HCT116 (cell line): ENCODE data around the gene PGA5. TPM values are rescaled to one million over a fixed set of nuclear protein-coding genes. Genes with fewer than 3 reads are reported as not detected.
"Not testable (repeated sequence)": the region's sequence is repeated elsewhere in the genome, so short reads cannot be mapped to it uniquely, and the experiment has no call there.

Experiments used
- ATAC-seq: fragments of 200-7000 bp; cut with Tn5 transposase; 2 replicates; pipeline ENCODE4 v1.9.1; 2020; ENCODE audit warnings: mild to moderate bottlenecking, moderate library complexity
- BruUV-seq: library from RNA; stranded (reverse); fragments of 400-500 nt; replicated peaks from 2 replicates; lab custom pipeline; 2021; lab: Mats Ljungman, UMichigan
- CTCF ChIA-PET: fragments of 300-600 bp; sonication (Branson Sonifier 250); formaldehyde crosslinking; loops from one replicate; lab custom pipeline; 2021; ENCODE audit warnings: antibody characterized with exemption; lab: Charles Lee
- POLR2A ChIA-PET: fragments of 300-600, 350-600 bp; sonication (Branson Sonifier 250); formaldehyde crosslinking; loops from one replicate; lab custom pipeline; 2021; ENCODE audit warnings: antibody characterized with exemption; lab: Charles Lee
- RAD21 ChIA-PET, 2 experiments: fragments of 300-600 bp; sonication (Branson Sonifier 250); formaldehyde crosslinking; loops; one replicate each; lab custom pipeline; 2023; ENCODE audit warnings: low total read pairs in 2 of 2; ENCODE audit not compliant: uncharacterized antibody in 2 of 2, unreplicated experiment in 2 of 2, low non-redundant PET in 1 of 2; lab: Charles Lee
- DNase-seq: peaks from one replicate; pipeline ENCODE4 v3.0.0-alpha.2; 2010; ENCODE audit warnings: low read depth, low spot score
- H2AFZ ChIP-seq: fragments of 200-600 bp; shearing (Covaris generic), sonication (generic); 2 replicates; pipeline ENCODE4 v1.6.1; 2017; ENCODE audit warnings: low read depth, mixed run types, mixed read lengths, antibody characterized with exemption, low read length; ENCODE audit not compliant: poor library complexity, severe bottlenecking
- H3K27ac ChIP-seq: 2 replicates; pipeline ENCODE4 v1.5.1; 2012; ENCODE audit warnings: low read depth, low read length
- H3K27me3 ChIP-seq: fragments of 200-600 bp; sonication (generic); 2 replicates; pipeline ENCODE4 v1.6.1; 2016; ENCODE audit warnings: mixed run types, low read length, mixed read lengths; ENCODE audit not compliant: insufficient read depth
- H3K36me3 ChIP-seq, 2 experiments: fragments of 200-500 bp in 1 of 2; fragments of 200-600 bp in 1 of 2; sonication (Bioruptor generic) in 1 of 2; sonication (generic) in 1 of 2; 2 replicates each; pipeline versions ENCODE4 v1.5.1 to v1.6.1; 2014 to 2016; ENCODE audit warnings: low read length in 2 of 2, inconsistent platforms in 1 of 2, mixed read lengths in 1 of 2, mixed run types in 1 of 2; ENCODE audit not compliant: insufficient read depth in 2 of 2, control insufficient read depth in 1 of 2
- H3K4me1 ChIP-seq, 2 experiments: fragments of 200-600 bp in 1 of 2; sonication (generic) in 1 of 2; 2 replicates each; pipeline versions ENCODE4 v1.5.1 to v1.6.1; 2012 to 2017; ENCODE audit warnings: low read length in 2 of 2, inconsistent platforms in 1 of 2, mild to moderate bottlenecking in 1 of 2, mixed read lengths in 1 of 2, mixed run types in 1 of 2, moderate library complexity in 1 of 2; ENCODE audit not compliant: insufficient read depth in 2 of 2, control insufficient read depth in 1 of 2
- H3K4me2 ChIP-seq: fragments of 200-600 bp; sonication (generic); 2 replicates; pipeline ENCODE4 v1.6.1; 2017; ENCODE audit warnings: mixed run types, low read length, mixed read lengths
- H3K4me3 ChIP-seq, 2 experiments: fragments of 200-600 bp in 1 of 2; sonication (generic) in 1 of 2; replicated peaks in 1 of 2; 2 replicates each; pipeline ENCODE4 v1.5.1; 2011 to 2016; ENCODE audit warnings: low read length in 2 of 2, control low read depth in 1 of 2, low read depth in 1 of 2, mild to moderate bottlenecking in 1 of 2, mixed read lengths in 1 of 2, mixed run types in 1 of 2
- H3K79me2 ChIP-seq: fragments of 200-600 bp; sonication (generic); 2 replicates; pipeline ENCODE4 v1.6.1; 2017; ENCODE audit warnings: mild to moderate bottlenecking, mixed run types, low read length, moderate library complexity, mixed read lengths; ENCODE audit not compliant: insufficient read depth
- H3K9ac ChIP-seq: fragments of 200-600 bp; sonication (generic); 2 replicates; pipeline ENCODE4 v1.6.1; 2016; ENCODE audit warnings: low read length, mixed read lengths
- H3K9me2 ChIP-seq: fragments of 200-600 bp; sonication (generic), shearing (Covaris generic); 2 replicates; pipeline ENCODE4 v1.6.1; 2017; ENCODE audit warnings: mixed run types, mild to moderate bottlenecking, moderate library complexity; ENCODE audit not compliant: insufficient read depth
- H3K9me3 ChIP-seq, 2 experiments: fragments of 200-500 bp in 1 of 2; fragments of 200-600 bp in 1 of 2; sonication (Bioruptor generic) in 1 of 2; sonication (generic) in 1 of 2; 2 replicates each; pipeline ENCODE4 v1.6.1; 2014 to 2017; ENCODE audit warnings: low read length in 2 of 2, mixed read lengths in 2 of 2, inconsistent platforms in 1 of 2, low read depth in 1 of 2, mild to moderate bottlenecking in 1 of 2, mixed run types in 1 of 2, moderate library complexity in 1 of 2; ENCODE audit not compliant: control insufficient read depth in 1 of 2, insufficient read depth in 1 of 2
- H4K20me1 ChIP-seq: fragments of 200-600 bp; sonication (generic), shearing (Covaris generic); 2 replicates; pipeline ENCODE4 v1.6.1; 2017; ENCODE audit warnings: mixed run types, mild to moderate bottlenecking, moderate library complexity; ENCODE audit not compliant: insufficient read depth
- intact Hi-C: fragments of 100-400 bp; cut with micrococcal nuclease; formaldehyde crosslinking; loops from 2 replicates; pipeline ENCODE4 v1.10.0; 2022
- total RNA-seq: library from RNA; stranded (reverse); gene quantifications from one replicate; pipeline ENCODE4 v1.2.1, GENCODE V29; 2021; ENCODE audit not compliant: unreplicated experiment

The PGA5 gene
- total RNA-seq, 1 experiment from 2014 or later, result not detected

- H2AFZ ChIP-seq, H3K9ac ChIP-seq, H3K9me2 ChIP-seq, H3K4me3 ChIP-seq, CTCF ChIA-PET, DNase-seq, H3K4me1 ChIP-seq, H3K27ac ChIP-seq, H3K79me2 ChIP-seq, H3K9me3 ChIP-seq, intact Hi-C loops, H3K4me2 ChIP-seq, POLR2A ChIA-PET, ATAC-seq, RAD21 ChIA-PET, H3K36me3 ChIP-seq, H3K27me3 ChIP-seq, BruUV-seq, H4K20me1 ChIP-seq: not testable (repeated sequence)
These were observed 22.0 kb upstream of the PGA5 start for GRCh38 chr11:61219016-61219415.

GRCh38 chr11:61222047-61222446, 18.9 kb upstream of the PGA5 start, which contains the start of gene PGA4:
TSS of gene PGA4 (plus strand) at chr11:61222347. CDS start at chr11:61222401, 54 bp downstream.
- ATAC-seq, DNase-seq, H3K4me3 ChIP-seq: not testable (repeated sequence)

GRCh38 chr11:61222692-61223091, 18.3 kb upstream of the PGA5 start:
- H3K79me2 ChIP-seq, H3K9me2 ChIP-seq, H3K4me2 ChIP-seq, intact Hi-C loops, H3K27me3 ChIP-seq, H3K27ac ChIP-seq, H4K20me1 ChIP-seq, H3K4me3 ChIP-seq, ATAC-seq, CTCF ChIA-PET, H2AFZ ChIP-seq, H3K4me1 ChIP-seq, DNase-seq, BruUV-seq, RAD21 ChIA-PET, H3K9me3 ChIP-seq, POLR2A ChIA-PET, H3K36me3 ChIP-seq, H3K9ac ChIP-seq: not testable (repeated sequence)

More at GRCh38 chr11:61222047-61222446, 18.9 kb upstream of the PGA5 start, which contains the start of gene PGA4:
- H3K79me2 ChIP-seq, H3K9me3 ChIP-seq, intact Hi-C loops, BruUV-seq, H4K20me1 ChIP-seq, H3K4me2 ChIP-seq, H2AFZ ChIP-seq, H3K4me1 ChIP-seq, H3K36me3 ChIP-seq, RAD21 ChIA-PET, H3K27ac ChIP-seq, H3K27me3 ChIP-seq, H3K9me2 ChIP-seq, H3K9ac ChIP-seq, POLR2A ChIA-PET, CTCF ChIA-PET: not testable (repeated sequence)

GRCh38 chr11:61226457-61227137, 14.4 kb upstream of the PGA5 start:
- RAD21 ChIA-PET, BruUV-seq, H3K4me1 ChIP-seq, H3K27ac ChIP-seq, H3K79me2 ChIP-seq, intact Hi-C loops, H3K9me2 ChIP-seq, H4K20me1 ChIP-seq, H3K27me3 ChIP-seq, DNase-seq, H3K9ac ChIP-seq, POLR2A ChIA-PET, H2AFZ ChIP-seq, CTCF ChIA-PET, H3K36me3 ChIP-seq, H3K9me3 ChIP-seq, H3K4me3 ChIP-seq, H3K4me2 ChIP-seq: not testable (repeated sequence)
- 0 out of 2 replicates have a peak, but pooled peaks have one; percentile 28 for ATAC-seq
